ENCODE data around the gene POU3F2. TPM values are rescaled to one million over a fixed set of nuclear protein-coding genes. Genes with fewer than 3 reads are reported as not detected.
A peak's percentile ranks its signal among the peaks of the same experiment; 100 is the strongest.

Gene POU3F2
- polyA plus RNA-seq, 1 of the 3 experiments (the other 2 are of a cell fraction) = 1.0 TPM

- TF ChIP-seq REST (IDR thresholded peaks at IDR 0.05; ENCODE audit: low read depth, low read length) (0 out of 2 replicates have a peak, but pooled peaks have one; percentile 7), ELF1 (IDR thresholded peaks at IDR 0.05) (no peak), EP300 (IDR thresholded peaks at IDR 0.05; ENCODE audit: borderline replicate concordance in 1 of 2, low read depth in 1 of 2, low read length in 1 of 2) (no peak), RCOR1 (IDR thresholded peaks at IDR 0.05; ENCODE audit: low read length) (peak; percentile 37; the same call in 1 of the 2 replicates)
These were observed 11.0 kb downstream of the POU3F2 start (continued) for GRCh38 chr6:98845211-98846020.

- CTCF ChIA-PET = interaction anchor here (0.9 to 2.2 kb wide), 20 partner anchors 10 to 1631 kb away, joined by 3 to 9 read pairs (median 4); partner anchors contain the start of genes FBXL4 and POU3F2
- Histone ChIP-seq H3K36me3 (replicated peaks in 1 of 2; ENCODE audit: control insufficient read depth in 1 of 2, insufficient read depth in 2 of 2, low read length in 1 of 2) (no peaks in the 10 kb centered on the region), H3K27ac (ENCODE audit: low read depth in 2 of 2, low read length in 1 of 2) (no peak overlapping the region), H3K4me2 (peak overlapping the region; percentile 94; the same call in 1 of the 2 replicates), H3K4me3 (ENCODE audit: low read depth in 2 of 2, low read length in 1 of 2) (peak overlapping the region in 1 of 2 experiments; percentile 78; a peak in 1 of 4 replicates), H3K4me1 (ENCODE audit: control insufficient read depth in 1 of 2, insufficient read depth in 2 of 2, low read depth in 1 of 2, low read length in 1 of 2) (peaks cover 0 to 5% of the 10 kb centered on the region in 2 experiments; a peak in 1 of 4 replicates), H4K20me1 (ENCODE audit: insufficient read depth) (no peaks in the 10 kb centered on the region), H3K27me3 (ENCODE audit: insufficient read depth) (no peaks in the 10 kb centered on the region), H3F3A (replicated peaks; ENCODE audit: insufficient read depth) (no peaks in the 10 kb centered on the region), H3K9me3 (no peaks in the 10 kb centered on the region), H3K9ac (no peak overlapping the region), H3K9me2 (no peaks in the 10 kb centered on the region), H3K79me2 (ENCODE audit: insufficient read depth) (no peaks in the 10 kb centered on the region), H2AFZ (ENCODE audit: low read depth) (no peak overlapping the region)
- no peak for DNase-seq
- TF ChIP-seq RAD21 (IDR thresholded peaks at IDR 0.05; ENCODE audit: low read length) (no peak), FOXM1 (IDR thresholded peaks at IDR 0.05; ENCODE audit: low read depth) (no peak), FOSL2 (IDR thresholded peaks at IDR 0.05; ENCODE audit: borderline replicate concordance, low read depth) (no peak), NRF1 (IDR thresholded peaks at IDR 0.05; ENCODE audit: low read depth, low read length) (no peak), TAF1 (IDR thresholded peaks at IDR 0.05; ENCODE audit: borderline replicate concordance, low read depth, low read length) (no peak), ZBTB33 (IDR thresholded peaks at IDR 0.05; ENCODE audit: borderline replicate concordance, low read depth) (no peak), RFX5 (IDR thresholded peaks at IDR 0.05; ENCODE audit: low read length) (no peak), POLR2AphosphoS5 (IDR thresholded peaks at IDR 0.05; ENCODE audit: low read depth, low read length) (no peak), RCOR1 (IDR thresholded peaks at IDR 0.05; ENCODE audit: low read length) (no peak), NFIC (IDR thresholded peaks at IDR 0.05; ENCODE audit: borderline replicate concordance) (no peak)
- WGBS (ENCODE audit: low lambda C conversion rate) = 62% methylated on average over 3 of the region's 3 CpGs
- POLR2A ChIA-PET = no interaction called here
These were observed 11.6 kb downstream of the POU3F2 start for GRCh38 chr6:98846021-98846380.
